Spleen (tissue), 7 donors: Measurements from ENCODE around the gene BTN2A1.

Experiments
- CTCF ChIP-seq, 11 experiments: fragments of 200-600 bp in 7 of 11; fragments of 450-650 bp in 4 of 11; sonication (generic) in 4 of 11; IDR thresholded peaks in 8 of 11; conservative IDR thresholded peaks in 3 of 11; 1 replicate in 7 of 11; 2 replicates in 4 of 11; pipeline versions ENCODE4 v1.4.0 to v1.8.0; 2016 to 2021; ENCODE audit warnings: antibody characterized with exemption in 11 of 11, inconsistent platforms in 4 of 11, mild to moderate bottlenecking in 1 of 11
- POLR2AphosphoS5 ChIP-seq, 3 donors: sonication (generic); formaldehyde crosslinking; IDR thresholded peaks; one replicate each; pipeline ENCODE4 v1.5.1; 2017; ENCODE audit warnings: antibody characterized with exemption in 3 of 3
- donor health status: DM: no; HTN: no; CAD: no; lungs with moderate emphysema.
- donor health status: DM: no; HTN: no; CAD: no.
- donor health status: DM: no; HTN: no; CAD: no.

DNA sequence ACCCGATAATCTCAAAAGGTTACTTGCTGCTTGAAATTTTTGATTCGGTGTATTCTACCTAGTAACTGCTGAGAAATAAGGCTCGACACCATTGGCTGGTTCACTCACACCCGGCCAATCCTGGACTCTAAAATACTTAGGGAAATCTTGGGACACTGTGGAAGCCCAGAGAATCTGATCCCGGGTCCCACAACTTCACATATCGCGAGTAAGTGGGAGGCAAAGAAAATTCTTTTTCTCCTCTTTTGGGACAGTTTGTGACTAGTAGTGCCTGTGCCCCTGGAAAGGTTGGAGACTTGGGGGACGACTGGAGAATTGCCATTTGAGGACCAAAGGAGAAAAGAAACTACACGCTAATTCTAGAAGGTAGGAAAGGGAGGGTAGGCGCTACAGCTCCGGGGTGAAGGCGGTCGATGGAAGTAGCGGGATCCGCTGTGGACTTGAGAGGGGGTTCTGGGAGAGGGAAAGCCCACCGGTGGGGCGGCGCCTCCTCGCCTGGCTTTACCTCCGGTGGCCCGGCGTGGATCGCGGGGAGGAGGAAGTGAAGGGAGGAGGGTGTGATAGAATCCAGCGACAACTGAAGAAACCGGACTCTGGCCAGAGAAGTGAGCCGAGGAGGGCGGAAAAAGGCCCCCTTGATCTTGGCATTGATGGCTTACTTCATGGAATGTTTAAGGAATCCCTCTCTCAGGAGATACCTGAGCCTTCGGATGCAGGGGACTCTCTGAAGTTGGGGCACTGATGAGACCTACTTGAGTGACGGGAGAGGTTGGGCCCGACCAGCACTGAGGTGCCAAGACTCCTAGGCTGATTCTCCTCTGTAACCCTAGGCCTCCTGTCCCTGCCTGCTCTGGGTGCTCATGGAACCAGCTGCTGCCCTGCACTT is 36.3 kb upstream of the BTN2A1 start:
- TF ChIP-seq CTCF (IDR thresholded peaks at IDR 0.05 in 8 of 11, conservative IDR thresholded peaks at IDR 0.05 in 3 of 11) (no peak), POLR2AphosphoS5 (IDR thresholded peaks at IDR 0.05) (peak; percentile 30 to 74 (median 72))
